HG03575 (cell line): ENCODE results near the gene KRTAP5-3.
"Not testable (repeated sequence)": the region's sequence is repeated elsewhere in the genome, so short reads cannot be mapped to it uniquely, and the experiment has no call there.

Source experiments
- ATAC-seq: cut with Tn5 transposase; IDR thresholded peaks from one replicate; pipeline ENCODE4 v1.9.1; 2021; ENCODE audit not compliant: unreplicated experiment, insufficient number of reproducible peaks, low FRiP score; ENCODE audit errors: extremely low read depth

KRTAP5-3 gene

GRCh38 chr11:1625541-1625940, 17.3 kb upstream of the KRTAP5-3 start:
- ATAC-seq: no peak

- ATAC-seq: no peak
Observed at GRCh38 chr11:1624621-1625020, 16.4 kb upstream of the KRTAP5-3 start.

GRCh38 chr11:1623716-1624115, 15.5 kb upstream of the KRTAP5-3 start:
- ATAC-seq: no peak

GRCh38 chr11:1622086-1622485, 13.8 kb upstream of the KRTAP5-3 start, which contains the start of gene KRTAP5-4:
TSS of gene KRTAP5-4 (minus strand) at chr11:1622138. CDS start at chr11:1622093, 45 bp downstream.
- ATAC-seq: no peak

GRCh38 chr11:1619449-1619848, 11.2 kb upstream of the KRTAP5-3 start:
- no peak for ATAC-seq

GRCh38 chr11:1618231-1618630, 10.0 kb upstream of the KRTAP5-3 start:
- no peak for ATAC-seq

GRCh38 chr11:1607901-1608300, 362 bp downstream of the KRTAP5-3 start:
- not testable (repeated sequence) for ATAC-seq

- ATAC-seq: not testable (repeated sequence)
Observed at GRCh38 chr11:1607156-1607845, 962 bp downstream of the KRTAP5-3 start.

- ATAC-seq: not testable (repeated sequence)
Observed at GRCh38 chr11:1605923-1606322, 2.3 kb downstream of the KRTAP5-3 start.

GRCh38 chr11:1604711-1605110, 3.6 kb downstream of the KRTAP5-3 start:
- ATAC-seq: no peak

GRCh38 chr11:1604181-1604580, 4.1 kb downstream of the KRTAP5-3 start:
- no peak for ATAC-seq

- ATAC-seq: no peak
Observed at GRCh38 chr11:1603629-1604028, 4.6 kb downstream of the KRTAP5-3 start.

GRCh38 chr11:1601663-1602062, 6.6 kb downstream of the KRTAP5-3 start:
- not testable (repeated sequence) for ATAC-seq

GRCh38 chr11:1600626-1601025, 7.6 kb downstream of the KRTAP5-3 start:
- ATAC-seq: no peak

- no peak for ATAC-seq
Observed at GRCh38 chr11:1598816-1599215, 9.4 kb downstream of the KRTAP5-3 start.

- ATAC-seq: not testable (repeated sequence)
Observed at GRCh38 chr11:1598406-1598805, 9.9 kb downstream of the KRTAP5-3 start.

GRCh38 chr11:1597994-1598380, 10.3 kb downstream of the KRTAP5-3 start, which contains the start of gene KRTAP5-2:
TSS of gene KRTAP5-2 (minus strand) at chr11:1598294. CDS start at chr11:1598250, 44 bp downstream.
- no peak for ATAC-seq

- ATAC-seq: no peak
Observed at GRCh38 chr11:1597331-1597993, 10.8 kb downstream of the KRTAP5-3 start.

- ATAC-seq: not testable (repeated sequence)
Observed at GRCh38 chr11:1596576-1597121, 11.6 kb downstream of the KRTAP5-3 start.

- not testable (repeated sequence) for ATAC-seq
Observed at GRCh38 chr11:1595994-1596575, 12.2 kb downstream of the KRTAP5-3 start.
